Measurements from ENCODE around the gene STOX2. TPM values are rescaled to one million over a fixed set of nuclear protein-coding genes. Genes with fewer than 3 reads are reported as not detected.
"Not testable (repeated sequence)": the region's sequence is repeated elsewhere in the genome, so short reads cannot be mapped to it uniquely, and the experiment has no call there.

STOX2 gene
- total and polyA plus RNA-seq, 2 experiments from 2014 or later = 6.3 to 7.9 TPM

DNA sequence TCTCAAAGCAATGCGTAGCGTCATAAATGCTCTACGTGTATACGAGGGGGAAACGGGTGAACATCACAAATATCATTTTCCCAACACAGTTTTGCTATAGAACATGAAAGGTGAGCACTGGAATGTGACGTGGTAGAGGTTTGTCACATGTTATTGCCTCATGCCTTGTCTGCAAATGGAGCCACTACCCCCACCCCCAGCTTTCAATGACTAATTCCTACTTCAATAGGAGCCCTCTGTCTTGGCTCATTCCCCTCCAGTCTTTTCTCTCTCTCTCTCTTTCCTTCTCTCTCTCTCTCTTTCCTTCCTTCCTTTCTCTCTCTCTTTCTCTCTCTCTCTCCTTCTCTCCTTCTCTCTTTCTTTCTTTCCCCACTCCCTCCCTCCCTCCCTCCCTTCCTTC, 127.0 kb downstream of the STOX2 start:
- Histone ChIP-seq H3K79me2 (no peaks in the 10 kb centered on the region), H3K4me3 (no peak overlapping the region), H3K36me3 (replicated peaks; ENCODE audit: insufficient read depth, low read depth) (no peaks in the 10 kb centered on the region), H3K27me3 (no peaks in the 10 kb centered on the region), H3K9me2 (replicated peaks; ENCODE audit: insufficient read depth) (no peaks in the 10 kb centered on the region), H3K4me2 (no peak overlapping the region), H2AFZ (no peak overlapping the region), H3K27ac (no peak overlapping the region), H3K9me3 (ENCODE audit: low read depth) (no peaks in the 10 kb centered on the region), H3K4me1 (ENCODE audit: insufficient read depth) (no peaks in the 10 kb centered on the region), H4K20me1 (ENCODE audit: insufficient read depth, poor library complexity, severe bottlenecking) (no peaks in the 10 kb centered on the region)
- no peak for TF ChIP-seq EZH2 (IDR thresholded peaks at IDR 0.05; ENCODE audit: borderline replicate concordance)
- TF ChIP-seq EZH2phosphoT487 (IDR thresholded peaks at IDR 0.05; ENCODE audit: low read depth, severe bottlenecking, unreplicated experiment) = no peak
- no peak for TF ChIP-seq CTCF (IDR thresholded peaks at IDR 0.05; ENCODE audit: poor library complexity)
- DNase-seq (ENCODE audit: low spot score) = no peak
- 93% methylated on average over 6 of the region's 6 CpGs for WGBS (ENCODE audit: low lambda C conversion rate, missing lambda C conversion rate)

GRCh38 chr4:184039963-184040383, 134.9 kb downstream of the STOX2 start:
- H3K9me2 ChIP-seq (replicated peaks; ENCODE audit: insufficient read depth) = no peaks in the 10 kb centered on the region
- DNase-seq (ENCODE audit: low spot score) = no peak
- H3K4me3 ChIP-seq = no peak overlapping the region
- no peak overlapping the region for H2AFZ ChIP-seq
- H4K20me1 ChIP-seq (ENCODE audit: insufficient read depth, poor library complexity, severe bottlenecking) = no peaks in the 10 kb centered on the region
- H3K36me3 ChIP-seq (replicated peaks; ENCODE audit: insufficient read depth, low read depth) = no peaks in the 10 kb centered on the region
- H3K79me2 ChIP-seq = no peaks in the 10 kb centered on the region
- no peaks in the 10 kb centered on the region for H3K27me3 ChIP-seq
- no peak overlapping the region for H3K27ac ChIP-seq
- 62% methylated on average over 20 of the region's 22 CpGs for WGBS (ENCODE audit: low lambda C conversion rate, missing lambda C conversion rate)
- H3K4me2 ChIP-seq = peak overlapping the region; percentile 64
- H3K9me3 ChIP-seq (ENCODE audit: low read depth) = no peaks in the 10 kb centered on the region
- H3K4me1 ChIP-seq (ENCODE audit: insufficient read depth) = no peaks in the 10 kb centered on the region
- TF ChIP-seq CTCF (IDR thresholded peaks at IDR 0.05; ENCODE audit: poor library complexity) (no peak), EZH2phosphoT487 (IDR thresholded peaks at IDR 0.05; ENCODE audit: low read depth, severe bottlenecking, unreplicated experiment) (no peak), EZH2 (IDR thresholded peaks at IDR 0.05; ENCODE audit: borderline replicate concordance) (no peak)

- Histone ChIP-seq H3K79me2 (no peaks in the 10 kb centered on the region), H3K9me3 (ENCODE audit: low read depth) (peaks cover 5% of the 10 kb centered on the region), H3K9me2 (replicated peaks; ENCODE audit: insufficient read depth) (no peaks in the 10 kb centered on the region), H4K20me1 (ENCODE audit: insufficient read depth, poor library complexity, severe bottlenecking) (no peaks in the 10 kb centered on the region), H3K4me2 (no peak overlapping the region), H3K27ac (no peak overlapping the region), H3K36me3 (replicated peaks; ENCODE audit: insufficient read depth, low read depth) (no peaks in the 10 kb centered on the region), H3K4me1 (ENCODE audit: insufficient read depth) (no peaks in the 10 kb centered on the region), H3K4me3 (no peak overlapping the region), H3K27me3 (no peaks in the 10 kb centered on the region), H2AFZ (no peak overlapping the region)
- no peak for DNase-seq (ENCODE audit: low spot score)
- TF ChIP-seq EZH2 (IDR thresholded peaks at IDR 0.05; ENCODE audit: borderline replicate concordance) (no peak), EZH2phosphoT487 (IDR thresholded peaks at IDR 0.05; ENCODE audit: low read depth, severe bottlenecking, unreplicated experiment) (no peak), CTCF (IDR thresholded peaks at IDR 0.05; ENCODE audit: poor library complexity) (no peak)
- whole genome bisulfite sequencing (ENCODE audit: low lambda C conversion rate, missing lambda C conversion rate) = 80% methylated on average over 10 of the region's 10 CpGs
Observed at GRCh38 chr4:184041156-184041555, 136.0 kb downstream of the STOX2 start.

GRCh38 chr4:184046148-184046547, 141.0 kb downstream of the STOX2 start:
- H2AFZ ChIP-seq = no peak overlapping the region
- H3K4me1 ChIP-seq (ENCODE audit: insufficient read depth) = no peaks in the 10 kb centered on the region
- no peaks in the 10 kb centered on the region for H3K79me2 ChIP-seq
- no peak for DNase-seq (ENCODE audit: low spot score)
- peaks cover 5% of the 10 kb centered on the region for H3K9me3 ChIP-seq (ENCODE audit: low read depth)
- H3K27ac ChIP-seq = no peak overlapping the region
- no peak for TF ChIP-seq EZH2phosphoT487 (IDR thresholded peaks at IDR 0.05; ENCODE audit: low read depth, severe bottlenecking, unreplicated experiment)
- TF ChIP-seq EZH2 (IDR thresholded peaks at IDR 0.05; ENCODE audit: borderline replicate concordance) = no peak
- TF ChIP-seq CTCF (IDR thresholded peaks at IDR 0.05; ENCODE audit: poor library complexity) = no peak
- H3K9me2 ChIP-seq (replicated peaks; ENCODE audit: insufficient read depth) = no peaks in the 10 kb centered on the region
- no peaks in the 10 kb centered on the region for H3K27me3 ChIP-seq
- H4K20me1 ChIP-seq (ENCODE audit: insufficient read depth, poor library complexity, severe bottlenecking) = no peaks in the 10 kb centered on the region
- H3K4me3 ChIP-seq = no peak overlapping the region
- 72% methylated on average over 1 of the region's 1 CpG for WGBS (ENCODE audit: low lambda C conversion rate, missing lambda C conversion rate)
- H3K36me3 ChIP-seq (replicated peaks; ENCODE audit: insufficient read depth, low read depth) = no peaks in the 10 kb centered on the region
- H3K4me2 ChIP-seq = no peak overlapping the region

- not testable (repeated sequence) for H3K27me3 ChIP-seq; H3K4me1 ChIP-seq (ENCODE audit: insufficient read depth); H4K20me1 ChIP-seq (ENCODE audit: insufficient read depth, poor library complexity, severe bottlenecking); DNase-seq (ENCODE audit: low spot score); H2AFZ ChIP-seq; H3K9me3 ChIP-seq (ENCODE audit: low read depth); H3K79me2 ChIP-seq; H3K4me3 ChIP-seq; H3K4me2 ChIP-seq; H3K27ac ChIP-seq; H3K9me2 ChIP-seq (replicated peaks; ENCODE audit: insufficient read depth); H3K36me3 ChIP-seq (replicated peaks; ENCODE audit: insufficient read depth, low read depth)
- 97% methylated on average over 4 of the region's 4 CpGs for WGBS (ENCODE audit: low lambda C conversion rate, missing lambda C conversion rate)
Observed at GRCh38 chr4:184051262-184051661, 146.2 kb downstream of the STOX2 start.
